GM12873 (cell line): ENCODE results near the gene RAMP1.

ENCODE experiments used
- CTCF ChIP-seq: IDR thresholded peaks from 2 replicates; pipeline ENCODE4 v1.5.1; 2012; ENCODE audit warnings: low read depth, mild to moderate bottlenecking, moderate library complexity, low read length, control low read depth; ENCODE audit not compliant: insufficient read depth; ENCODE audit errors: missing control alignments

RAMP1 gene

GRCh38 chr2:237857791-237858190, 1.6 kb upstream of the RAMP1 start:
- TF ChIP-seq CTCF = no peak

- peak; percentile 86 for TF ChIP-seq CTCF
Observed at GRCh38 chr2:237858294-237859081, 935 bp upstream of the RAMP1 start.

- no peak for TF ChIP-seq CTCF
Observed at GRCh38 chr2:237859082-237859433, 365 bp upstream of the RAMP1 start.

- no peak for TF ChIP-seq CTCF
Observed at GRCh38 chr2:237860273-237860935, 981 bp downstream of the RAMP1 start.

GRCh38 chr2:237861875-237862527, 2.6 kb downstream of the RAMP1 start:
- no peak for TF ChIP-seq CTCF

GRCh38 chr2:237862528-237862895, 3.1 kb downstream of the RAMP1 start:
- TF ChIP-seq CTCF = no peak

GRCh38 chr2:237863102-237863511, 3.7 kb downstream of the RAMP1 start:
- TF ChIP-seq CTCF = no peak
